WTC11 (cell line): Measurements from ENCODE around the gene ADCY5. TPM values are rescaled to one million over a fixed set of nuclear protein-coding genes. Genes with fewer than 3 reads are reported as not detected.

Experiments used
- ATAC-seq: fragments of 200-7000 bp; cut with Tn5 transposase; 2 replicates; pipeline ENCODE4 v1.10.0; 2021; ENCODE audit warnings: mild to moderate bottlenecking, moderate library complexity
- CTCF ChIA-PET: fragments of 300-600 bp; sonication (Branson Sonifier 250); formaldehyde crosslinking; loops from one replicate; lab custom pipeline; 2021; ENCODE audit warnings: antibody characterized with exemption; lab: Charles Lee
- POLR2A ChIA-PET: fragments of 350-600 bp; sonication (Branson Sonifier 250); formaldehyde crosslinking; loops from one replicate; lab custom pipeline; 2021; ENCODE audit warnings: antibody characterized with exemption; lab: Charles Lee
- DNase-seq: peaks from one replicate; pipeline ENCODE4 v3.0.0; 2021; ENCODE audit warnings: low spot score
- H3K27ac Mint-ChIP-seq: 2 replicates; pipeline ENCODE4 v1.8.0; 2021; ENCODE audit warnings: mixed read lengths
- H3K27me3 Mint-ChIP-seq: 2 replicates; pipeline ENCODE4 v1.8.0; 2021; ENCODE audit warnings: low read depth, mild to moderate bottlenecking, moderate library complexity, mixed read lengths
- H3K36me3 Mint-ChIP-seq: 2 replicates; pipeline ENCODE4 v1.8.0; 2021; ENCODE audit warnings: mixed read lengths
- H3K4me1 Mint-ChIP-seq: 2 replicates; pipeline ENCODE4 v1.8.0; 2022; ENCODE audit warnings: mixed read lengths
- H3K4me3 Mint-ChIP-seq: 2 replicates; pipeline ENCODE4 v1.8.0; 2021; ENCODE audit warnings: mild to moderate bottlenecking, moderate library complexity, mixed read lengths
- H3K9me3 Mint-ChIP-seq: 2 replicates; pipeline ENCODE4 v1.8.0; 2021; ENCODE audit warnings: mixed read lengths
- EMX1 ChIP-seq: fragments of 250-450 bp; sonication (Bioruptor Pico); IDR thresholded peaks from 2 replicates; pipeline ENCODE4 v1.8.0; 2021; ENCODE audit warnings: mild to moderate bottlenecking
- FOXJ3 ChIP-seq: sonication (generic); formaldehyde crosslinking; IDR thresholded peaks from 2 replicates; pipeline ENCODE4 v1.9.0; 2021; ENCODE audit warnings: missing genetic modification reagents, mild to moderate bottlenecking, borderline replicate concordance
- FOXK1 ChIP-seq: sonication (generic); formaldehyde crosslinking; IDR thresholded peaks from 2 replicates; pipeline ENCODE4 v1.8.0; 2022; ENCODE audit warnings: mild to moderate bottlenecking, moderate library complexity, missing genetic modification reagents
- HMGA2 ChIP-seq: fragments of 250-450 bp; sonication (Bioruptor Pico); IDR thresholded peaks from 2 replicates; pipeline ENCODE4 v1.4.0; 2021; ENCODE audit warnings: mild to moderate bottlenecking, moderate library complexity
- KAT7 ChIP-seq: sonication (generic); formaldehyde crosslinking; IDR thresholded peaks from 2 replicates; pipeline ENCODE4 v1.8.1; 2023; ENCODE audit warnings: missing genetic modification reagents, mild to moderate bottlenecking, borderline replicate concordance
- MLX ChIP-seq: sonication (generic); formaldehyde crosslinking; IDR thresholded peaks from 2 replicates; pipeline ENCODE4 v1.8.1; 2023; ENCODE audit warnings: mild to moderate bottlenecking, missing genetic modification reagents, moderate library complexity
- MXD4 ChIP-seq: fragments of 250-450 bp; sonication (Bioruptor Pico); IDR thresholded peaks from 2 replicates; pipeline ENCODE4 v1.8.0; 2021; ENCODE audit warnings: mild to moderate bottlenecking, moderate library complexity, borderline replicate concordance
- NR3C1 ChIP-seq: sonication (generic); formaldehyde crosslinking; conservative IDR thresholded peaks from 2 replicates; pipeline ENCODE4 v1.8.1; 2023; ENCODE audit warnings: low read depth, mild to moderate bottlenecking, missing genetic modification reagents
- PREB ChIP-seq: sonication (generic); formaldehyde crosslinking; IDR thresholded peaks from 2 replicates; pipeline ENCODE4 v1.8.1; 2022; ENCODE audit warnings: mild to moderate bottlenecking, missing genetic modification reagents, moderate library complexity, borderline replicate concordance
- PRRX2 ChIP-seq: fragments of 250-450 bp; sonication (Bioruptor Pico); IDR thresholded peaks from 2 replicates; pipeline ENCODE4 v1.8.0; 2021; ENCODE audit warnings: mild to moderate bottlenecking
- RELA ChIP-seq: sonication (generic); formaldehyde crosslinking; IDR thresholded peaks from 2 replicates; pipeline ENCODE4 v1.8.1; 2022; ENCODE audit warnings: missing genetic modification reagents, mild to moderate bottlenecking, borderline replicate concordance
- SOX15 ChIP-seq: fragments of 250-450 bp; sonication (Bioruptor Pico); IDR thresholded peaks from 2 replicates; pipeline ENCODE4 v1.9.0; 2021; ENCODE audit warnings: mild to moderate bottlenecking
- ZBTB43 ChIP-seq: sonication (generic); formaldehyde crosslinking; IDR thresholded peaks from 2 replicates; pipeline ENCODE4 v1.8.1; 2023; ENCODE audit warnings: mild to moderate bottlenecking, missing genetic modification reagents
- ZNF532 ChIP-seq: fragments of 250-450 bp; sonication (Bioruptor Pico); IDR thresholded peaks from 2 replicates; pipeline ENCODE4 v1.9.0; 2021; ENCODE audit warnings: mild to moderate bottlenecking, borderline replicate concordance
- total RNA-seq: library from RNA; stranded (reverse); gene quantifications from 3 replicates; pipeline ENCODE4 v1.2.3, GENCODE V29; 2021
- TF ChIP-seq, protein P1 (sequence below): sonication (generic); formaldehyde crosslinking; IDR thresholded peaks from 2 replicates; pipeline ENCODE4 v1.8.0; 2023; ENCODE audit warnings: mild to moderate bottlenecking, missing genetic modification reagents

The ADCY5 gene
- total RNA-seq, 1 experiment from 2014 or later: 23.5 TPM

DNA sequence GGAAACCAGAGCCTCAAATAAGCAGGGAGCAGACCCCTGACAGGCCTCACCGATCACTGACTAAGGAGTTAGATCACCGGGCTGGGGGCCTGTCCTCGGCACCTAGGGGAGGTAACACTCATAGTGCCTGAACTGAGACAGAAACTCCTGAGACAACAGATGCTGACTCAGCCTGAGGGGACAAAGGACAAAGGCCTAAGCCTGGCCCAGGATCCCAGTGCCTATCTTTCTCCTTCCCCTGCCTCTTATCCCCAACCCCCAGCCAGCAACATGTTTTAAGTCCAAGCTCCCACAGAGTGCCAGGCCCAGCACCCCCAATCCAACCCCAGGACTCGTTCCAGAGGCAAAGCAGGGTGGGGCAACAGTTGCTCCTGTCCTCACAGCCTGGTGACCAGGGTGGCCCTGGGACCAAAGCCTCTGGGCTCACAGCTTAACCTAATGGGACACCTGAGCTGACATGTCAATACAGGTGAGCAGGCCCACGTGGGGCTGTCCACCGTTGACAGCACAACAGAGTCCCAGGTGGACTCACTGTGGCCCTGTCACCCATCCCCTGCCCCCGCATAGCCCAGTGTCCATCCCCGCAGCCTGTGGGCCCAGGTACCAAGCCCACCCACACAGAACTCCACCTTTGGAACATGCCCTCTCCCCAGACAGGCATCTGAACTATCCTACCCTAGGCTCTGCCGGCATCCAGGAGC, 37.4 kb downstream of the ADCY5 start:
- peaks cover 5% of the 10 kb centered on the region; the same call in 1 of the 2 replicates for H3K27me3 Mint-ChIP-seq
- no peak overlapping the region for H3K4me3 Mint-ChIP-seq
- CTCF ChIA-PET: interaction anchor here (0.8 to 7.5 kb wide), 11 partner anchors 10 to 432 kb away, joined by 3 to 56 read pairs (median 4); partner anchors contain the start of gene ADCY5
- no peaks in the 10 kb centered on the region for H3K9me3 Mint-ChIP-seq
- peaks cover 17% of the 10 kb centered on the region for H3K4me1 Mint-ChIP-seq
- ATAC-seq (no peak), DNase-seq (no peak)
- POLR2A ChIA-PET: no interaction called here
- H3K27ac Mint-ChIP-seq: no peak overlapping the region
- no peaks in the 10 kb centered on the region for H3K36me3 Mint-ChIP-seq
- TF ChIP-seq, protein P1, sequence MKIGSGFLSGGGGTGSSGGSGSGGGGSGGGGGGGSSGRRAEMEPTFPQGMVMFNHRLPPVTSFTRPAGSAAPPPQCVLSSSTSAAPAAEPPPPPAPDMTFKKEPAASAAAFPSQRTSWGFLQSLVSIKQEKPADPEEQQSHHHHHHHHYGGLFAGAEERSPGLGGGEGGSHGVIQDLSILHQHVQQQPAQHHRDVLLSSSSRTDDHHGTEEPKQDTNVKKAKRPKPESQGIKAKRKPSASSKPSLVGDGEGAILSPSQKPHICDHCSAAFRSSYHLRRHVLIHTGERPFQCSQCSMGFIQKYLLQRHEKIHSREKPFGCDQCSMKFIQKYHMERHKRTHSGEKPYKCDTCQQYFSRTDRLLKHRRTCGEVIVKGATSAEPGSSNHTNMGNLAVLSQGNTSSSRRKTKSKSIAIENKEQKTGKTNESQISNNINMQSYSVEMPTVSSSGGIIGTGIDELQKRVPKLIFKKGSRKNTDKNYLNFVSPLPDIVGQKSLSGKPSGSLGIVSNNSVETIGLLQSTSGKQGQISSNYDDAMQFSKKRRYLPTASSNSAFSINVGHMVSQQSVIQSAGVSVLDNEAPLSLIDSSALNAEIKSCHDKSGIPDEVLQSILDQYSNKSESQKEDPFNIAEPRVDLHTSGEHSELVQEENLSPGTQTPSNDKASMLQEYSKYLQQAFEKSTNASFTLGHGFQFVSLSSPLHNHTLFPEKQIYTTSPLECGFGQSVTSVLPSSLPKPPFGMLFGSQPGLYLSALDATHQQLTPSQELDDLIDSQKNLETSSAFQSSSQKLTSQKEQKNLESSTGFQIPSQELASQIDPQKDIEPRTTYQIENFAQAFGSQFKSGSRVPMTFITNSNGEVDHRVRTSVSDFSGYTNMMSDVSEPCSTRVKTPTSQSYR (CRISPR knock-in tag): no peak
- TF ChIP-seq ZBTB43 (CRISPR knock-in tag) (no peak), RELA (no peak), SOX15 (CRISPR knock-in tag) (no peak), HMGA2 (CRISPR knock-in tag) (no peak), NR3C1 (CRISPR knock-in tag) (no peak), EMX1 (no peak), PREB (CRISPR knock-in tag) (no peak)

GRCh38 chr3:123410149-123410515, 38.8 kb downstream of the ADCY5 start:
- TF ChIP-seq MLX (no peak), KAT7 (CRISPR knock-in tag) (no peak), FOXK1 (no peak), FOXJ3 (CRISPR knock-in tag) (no peak), PRRX2 (CRISPR knock-in tag) (no peak), MXD4 (CRISPR knock-in tag) (no peak), ZNF532 (CRISPR knock-in tag) (no peak)
- TF ChIP-seq, protein P1 (CRISPR knock-in tag): no peak
- H3K4me1 Mint-ChIP-seq: peaks cover 25% of the 10 kb centered on the region

More at GRCh38 chr3:123410149-123410515, 38.8 kb downstream of the ADCY5 start:
- 0 out of 2 replicates have a peak, but pooled peaks have one; percentile 6 for ATAC-seq
- H3K27ac Mint-ChIP-seq: no peak overlapping the region
- DNase-seq: no peak
- H3K9me3 Mint-ChIP-seq: no peaks in the 10 kb centered on the region
- no peaks in the 10 kb centered on the region for H3K36me3 Mint-ChIP-seq
- H3K4me3 Mint-ChIP-seq: no peak overlapping the region
- H3K27me3 Mint-ChIP-seq: peaks cover 5% of the 10 kb centered on the region
- ChIA-PET POLR2A (no interaction called here), CTCF (interaction anchor here (0.5 to 7.5 kb wide), 5 partner anchors 13 to 149 kb away, joined by 3 to 56 read pairs (median 6); partner anchors contain the start of gene ADCY5)
